ENCODE results near the gene OR52N5. TPM values are rescaled to one million over a fixed set of nuclear protein-coding genes. Genes with fewer than 3 reads are reported as not detected.

OR52N5 gene
- total and polyA plus RNA-seq, 12 donors: 0.11 TPM; not detected in 11

GRCh38 chr11:5738431-5738830 is 44.7 kb downstream of the OR52N5 start:
- intact Hi-C loops (cut with DNase I): no loop called here
- Histone ChIP-seq H3K27ac (no peak overlapping the region), H3K36me3 (replicated peaks in 1 of 2) (no peaks in the 10 kb centered on the region), H3K4me3 (no peak overlapping the region), H3K27me3 (no peaks in the 10 kb centered on the region), H3K4me1 (replicated peaks in 1 of 2) (no peaks in the 10 kb centered on the region), H3K9me3 (replicated peaks in 1 of 3) (peaks cover 0 to 1% (median 0%) of the 10 kb centered on the region in 3 donors)
- no peak for TF ChIP-seq POLR2A (IDR thresholded peaks at IDR 0.05)
- TF ChIP-seq, protein P1, sequence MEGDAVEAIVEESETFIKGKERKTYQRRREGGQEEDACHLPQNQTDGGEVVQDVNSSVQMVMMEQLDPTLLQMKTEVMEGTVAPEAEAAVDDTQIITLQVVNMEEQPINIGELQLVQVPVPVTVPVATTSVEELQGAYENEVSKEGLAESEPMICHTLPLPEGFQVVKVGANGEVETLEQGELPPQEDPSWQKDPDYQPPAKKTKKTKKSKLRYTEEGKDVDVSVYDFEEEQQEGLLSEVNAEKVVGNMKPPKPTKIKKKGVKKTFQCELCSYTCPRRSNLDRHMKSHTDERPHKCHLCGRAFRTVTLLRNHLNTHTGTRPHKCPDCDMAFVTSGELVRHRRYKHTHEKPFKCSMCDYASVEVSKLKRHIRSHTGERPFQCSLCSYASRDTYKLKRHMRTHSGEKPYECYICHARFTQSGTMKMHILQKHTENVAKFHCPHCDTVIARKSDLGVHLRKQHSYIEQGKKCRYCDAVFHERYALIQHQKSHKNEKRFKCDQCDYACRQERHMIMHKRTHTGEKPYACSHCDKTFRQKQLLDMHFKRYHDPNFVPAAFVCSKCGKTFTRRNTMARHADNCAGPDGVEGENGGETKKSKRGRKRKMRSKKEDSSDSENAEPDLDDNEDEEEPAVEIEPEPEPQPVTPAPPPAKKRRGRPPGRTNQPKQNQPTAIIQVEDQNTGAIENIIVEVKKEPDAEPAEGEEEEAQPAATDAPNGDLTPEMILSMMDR (IDR thresholded peaks at IDR 0.05): no peak
- DNase-seq: no peak
- 44 to 64% (median 51%) methylated on average over 1 of the region's 1 CpG for WGBS, 4 donors

- H3K27ac ChIP-seq: no peak overlapping the region
- TF ChIP-seq POLR2A (IDR thresholded peaks at IDR 0.05): no peak
- TF ChIP-seq, protein P1 (IDR thresholded peaks at IDR 0.05): no peak
- no peaks in the 10 kb centered on the region for H3K9me3 ChIP-seq (replicated peaks in 1 of 3)
- intact Hi-C loops (cut with DNase I): no loop called here
- no peak for DNase-seq
- H3K27me3 ChIP-seq: no peaks in the 10 kb centered on the region
- no peaks in the 10 kb centered on the region for H3K36me3 ChIP-seq (replicated peaks in 1 of 2)
- H3K4me3 ChIP-seq: no peak overlapping the region
- WGBS, 4 donors: 58 to 71% (median 65%) methylated on average over 6 of the region's 6 CpGs
- H3K4me1 ChIP-seq (replicated peaks in 1 of 2): no peaks in the 10 kb centered on the region
Observed at GRCh38 chr11:5737670-5738392, 45.3 kb downstream of the OR52N5 start.

DNA sequence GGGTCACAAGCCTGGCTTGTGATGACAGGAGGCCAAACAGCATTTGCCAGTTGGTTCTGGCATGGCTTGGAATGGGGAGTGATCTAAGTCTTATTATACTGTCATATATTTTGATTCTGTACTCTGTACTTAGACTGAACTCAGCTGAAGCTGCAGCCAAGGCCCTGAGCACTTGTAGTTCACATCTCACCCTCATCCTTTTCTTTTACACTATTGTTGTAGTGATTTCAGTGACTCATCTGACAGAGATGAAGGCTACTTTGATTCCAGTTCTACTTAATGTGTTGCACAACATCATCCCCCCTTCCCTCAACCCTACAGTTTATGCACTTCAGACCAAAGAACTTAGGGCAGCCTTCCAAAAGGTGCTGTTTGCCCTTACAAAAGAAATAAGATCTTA is 46.1 kb downstream of the OR52N5 start:
- DNase-seq: no peak
- H3K27me3 ChIP-seq: no peaks in the 10 kb centered on the region
- no peak overlapping the region for H3K27ac ChIP-seq
- H3K4me3 ChIP-seq: no peak overlapping the region
- TF ChIP-seq POLR2A (IDR thresholded peaks at IDR 0.05): no peak
- no peaks in the 10 kb centered on the region for H3K36me3 ChIP-seq (replicated peaks in 1 of 2)
- intact Hi-C loops (cut with DNase I): no loop called here
- no peaks in the 10 kb centered on the region for H3K9me3 ChIP-seq (replicated peaks in 1 of 3)
- no peaks in the 10 kb centered on the region for H3K4me1 ChIP-seq (replicated peaks in 1 of 2)

- DNase-seq: no peak
- WGBS, 4 donors: 73 to 93% (median 86%) methylated on average over 1 of the region's 1 CpG
- TF ChIP-seq, protein P1 (IDR thresholded peaks at IDR 0.05): no peak
- TF ChIP-seq POLR2A (IDR thresholded peaks at IDR 0.05): no peak
- H3K36me3 ChIP-seq (replicated peaks in 1 of 2): no peaks in the 10 kb centered on the region
- no peaks in the 10 kb centered on the region for H3K4me1 ChIP-seq (replicated peaks in 1 of 2)
- intact Hi-C loops (cut with DNase I): no loop called here
- no peak within 1 kb of the TSS for H3K27ac ChIP-seq
- no peaks in the 10 kb centered on the region for H3K9me3 ChIP-seq (replicated peaks in 1 of 3)
- H3K27me3 ChIP-seq: no peaks in the 10 kb centered on the region
- no peak within 1 kb of the TSS for H3K4me3 ChIP-seq
Observed at GRCh38 chr11:5736396-5736795, 46.8 kb downstream of the OR52N5 start, which contains the start of gene OR56B1. Gene OR56B1 (plus strand): TSS chr11:5736448. CDS start chr11:5736517, 69 bp downstream.

DNA sequence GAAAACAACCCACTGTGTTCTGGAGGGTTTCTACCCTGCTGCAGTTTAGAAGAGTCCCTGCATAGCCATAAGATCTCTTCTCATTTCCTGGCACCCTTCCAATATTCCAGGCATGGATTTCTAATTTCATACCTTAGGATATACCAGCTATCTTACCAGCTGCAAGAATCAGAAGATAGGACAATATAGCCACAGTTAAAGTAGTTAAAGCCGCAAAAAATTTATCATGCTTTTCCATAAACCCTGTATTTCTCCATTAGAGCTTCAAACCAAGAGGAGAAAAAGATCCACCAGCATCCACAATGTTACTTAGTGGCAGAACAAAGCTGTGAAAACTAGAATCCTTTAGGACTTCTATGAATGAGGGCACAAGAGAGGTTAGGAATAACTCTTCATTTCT is 55.5 kb downstream of the OR52N5 start:
- no peak overlapping the region for H3K27ac ChIP-seq
- H3K27me3 ChIP-seq: no peaks in the 10 kb centered on the region
- H3K9me3 ChIP-seq (replicated peaks in 1 of 3): no peaks in the 10 kb centered on the region
- TF ChIP-seq, protein P1 (IDR thresholded peaks at IDR 0.05): no peak
- TF ChIP-seq POLR2A (IDR thresholded peaks at IDR 0.05): no peak
- intact Hi-C loops (cut with DNase I): no loop called here
- no peak for DNase-seq
- H3K4me1 ChIP-seq (replicated peaks in 1 of 2): no peaks in the 10 kb centered on the region
- no peak overlapping the region for H3K4me3 ChIP-seq
- H3K36me3 ChIP-seq (replicated peaks in 1 of 2): no peaks in the 10 kb centered on the region
- WGBS, 4 donors: 76 to 85% (median 82%) methylated on average over 1 of the region's 1 CpG
